GM18909 (cell line): Measurements from ENCODE around the gene FAM89B.
"Not testable (repeated sequence)": the region's sequence is repeated elsewhere in the genome, so short reads cannot be mapped to it uniquely, and the experiment has no call there.

Experiments
- ATAC-seq: cut with Tn5 transposase; IDR thresholded peaks from one replicate; pipeline ENCODE4 v1.9.1; 2021; ENCODE audit warnings: mild to moderate bottlenecking; ENCODE audit not compliant: unreplicated experiment, poor library complexity

FAM89B gene

DNA sequence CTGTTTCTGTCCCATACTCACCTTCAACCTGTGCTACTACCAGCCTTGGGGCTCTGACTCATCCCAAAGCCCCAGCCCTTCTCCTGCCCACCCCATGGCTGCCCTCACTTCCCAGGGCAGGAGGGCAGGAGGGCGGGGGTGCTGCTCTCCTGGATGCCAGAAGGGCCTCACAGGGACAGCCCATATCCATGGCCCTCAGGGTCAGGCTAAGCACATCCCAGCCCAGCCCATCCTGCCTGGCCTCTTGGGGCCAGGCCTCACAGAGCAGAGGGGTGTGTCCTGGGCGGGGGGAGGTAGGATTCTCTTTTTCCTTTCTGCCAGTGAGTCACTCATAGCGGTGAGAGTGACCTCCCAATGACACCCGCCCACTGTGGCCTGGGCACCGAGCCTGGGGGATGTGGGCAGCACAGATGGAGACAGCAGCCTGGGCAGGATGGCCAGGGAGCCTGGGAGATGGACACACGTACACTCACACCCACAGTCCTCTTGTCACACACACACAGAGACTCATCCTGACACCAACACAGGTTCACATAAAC, 16.6 kb upstream of the FAM89B start:
- no peak for ATAC-seq

DNA sequence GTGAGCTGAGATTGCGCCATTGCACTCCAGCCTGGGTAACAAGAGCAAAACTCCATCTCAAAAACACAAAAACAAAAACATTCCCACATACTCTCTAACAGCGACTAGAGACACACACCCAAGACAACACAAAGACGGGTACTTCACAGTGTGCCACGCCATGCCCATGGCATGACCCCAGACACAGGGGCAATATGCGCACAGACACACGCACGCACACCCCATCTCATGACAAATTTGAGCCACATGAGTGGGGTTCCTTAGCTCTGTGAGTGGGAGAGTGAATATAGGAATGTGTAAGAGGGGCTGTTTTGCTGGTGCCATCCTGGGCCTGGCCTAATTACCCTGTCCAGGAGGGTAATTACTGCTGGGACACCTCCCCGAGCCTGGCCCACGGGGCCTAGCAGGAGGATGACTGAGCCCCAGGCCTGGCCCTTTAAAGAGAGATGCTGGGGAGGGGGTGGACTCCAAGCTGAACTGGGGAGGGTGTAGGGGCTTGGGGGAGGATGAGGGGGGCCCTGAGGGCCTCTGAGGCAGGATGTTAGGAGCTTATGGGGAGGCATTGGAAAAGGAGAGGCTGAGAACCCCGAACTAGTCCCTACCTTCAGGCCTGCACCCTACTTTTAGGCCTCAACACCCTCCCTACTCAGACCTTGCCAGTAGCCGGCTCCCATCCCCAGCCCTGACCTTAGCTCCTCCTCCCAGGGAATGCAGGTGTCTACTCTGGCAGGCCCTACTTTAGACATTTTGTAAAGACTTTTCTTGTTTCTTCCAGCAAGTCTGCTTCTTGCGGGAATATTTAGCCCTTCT, 15.7 kb upstream of the FAM89B start:
- ATAC-seq: no peak

DNA sequence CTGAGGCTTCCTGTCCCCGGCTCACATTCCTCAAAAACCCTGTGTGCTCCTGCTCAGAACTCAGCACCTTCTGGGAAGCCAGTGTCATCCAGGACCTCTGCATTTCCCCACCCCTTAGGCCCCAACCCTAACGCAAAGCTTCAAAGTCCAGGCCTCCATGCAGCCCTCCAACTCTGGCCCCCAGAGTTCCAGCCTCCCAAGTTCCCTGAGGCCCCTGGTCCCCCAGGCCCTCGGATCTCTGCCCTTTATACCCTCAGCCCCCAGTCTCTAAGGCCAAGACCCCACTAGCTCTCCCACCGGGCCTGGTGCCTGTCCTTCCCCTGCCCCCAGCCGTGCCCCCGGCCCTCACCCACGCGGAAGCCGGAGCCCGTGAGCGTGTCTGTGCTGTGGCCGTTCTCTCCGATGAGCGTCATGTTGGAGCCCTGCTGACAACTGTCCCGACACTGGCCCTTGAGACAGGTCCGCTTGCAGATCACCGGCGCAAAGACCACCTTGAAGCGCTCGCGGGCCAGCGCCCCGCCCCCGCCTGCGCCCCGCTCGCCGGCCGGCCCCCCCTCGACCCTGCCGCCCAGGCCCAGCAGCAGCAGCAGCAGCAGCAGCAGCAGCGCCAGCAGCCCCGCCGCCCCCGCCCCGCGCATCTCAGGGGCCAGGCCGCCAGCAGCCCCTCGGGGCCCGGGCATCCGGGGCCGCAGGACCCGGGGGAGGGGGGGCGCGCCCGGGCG, 14.9 kb upstream of the FAM89B start:
- no peak for ATAC-seq

- no peak for ATAC-seq
These were observed 14.1 kb upstream of the FAM89B start, which contains the start of gene LTBP3 for GRCh38 chr11:65558002-65558929. TSS of gene LTBP3 (minus strand) at chr11:65558359. CDS start at chr11:65557959, 400 bp downstream.

- no peak for ATAC-seq
These were observed 13.3 kb upstream of the FAM89B start for GRCh38 chr11:65558930-65559509.

- ATAC-seq: no peak
These were observed 12.8 kb upstream of the FAM89B start for GRCh38 chr11:65559535-65559934.

DNA sequence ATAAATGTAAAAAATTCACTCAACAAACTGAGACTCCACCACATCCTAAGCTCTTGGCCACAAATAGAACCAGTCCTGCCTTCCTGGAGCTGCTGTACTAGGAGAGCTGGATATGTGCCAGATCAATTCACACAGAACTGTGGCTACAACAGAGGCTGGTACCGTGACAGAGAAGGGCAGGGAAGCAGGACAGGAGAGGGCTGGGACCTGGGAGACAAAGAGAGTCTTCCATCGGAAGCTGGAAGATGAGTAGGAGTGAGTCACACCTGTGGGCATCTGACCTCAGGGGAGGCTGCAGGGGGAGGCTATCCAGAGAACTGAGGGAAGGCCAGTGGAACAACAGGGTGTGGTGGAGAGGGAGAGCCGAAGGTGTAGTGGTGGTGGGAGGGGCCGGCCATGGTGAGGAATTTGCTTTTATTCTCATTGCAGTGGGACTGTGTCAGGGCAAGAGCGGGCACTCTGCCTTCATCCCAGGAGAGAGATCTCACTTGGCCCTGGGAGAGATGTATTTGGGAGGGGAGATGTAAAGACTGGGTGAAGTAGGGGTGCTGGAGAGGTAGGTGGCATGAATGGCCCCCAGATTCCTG, 12.3 kb upstream of the FAM89B start:
- no peak for ATAC-seq

- ATAC-seq: no peak
These were observed 11.6 kb upstream of the FAM89B start for GRCh38 chr11:65560555-65561418.

DNA sequence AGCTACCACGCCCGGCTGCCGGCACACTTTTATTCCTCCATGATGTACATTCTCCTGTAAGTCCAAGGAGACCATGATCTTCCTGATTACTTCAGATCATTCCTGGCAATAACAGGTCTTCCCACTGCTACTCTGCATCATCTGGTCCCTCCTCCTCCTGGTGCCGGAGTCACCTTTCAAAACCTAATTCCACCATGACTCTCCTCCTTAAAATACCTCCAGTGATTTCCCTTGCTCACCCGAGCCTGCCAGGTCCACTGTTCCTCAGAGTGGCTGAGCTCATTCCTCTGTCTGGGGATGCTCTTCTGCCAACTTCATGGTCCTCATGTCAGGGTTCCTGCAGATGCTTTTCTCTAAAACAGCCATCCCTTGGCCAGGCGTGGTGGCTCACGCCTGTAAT, 10.3 kb upstream of the FAM89B start:
- ATAC-seq: no peak

- no peak for ATAC-seq
These were observed 9.6 kb upstream of the FAM89B start for GRCh38 chr11:65562788-65563187.

DNA sequence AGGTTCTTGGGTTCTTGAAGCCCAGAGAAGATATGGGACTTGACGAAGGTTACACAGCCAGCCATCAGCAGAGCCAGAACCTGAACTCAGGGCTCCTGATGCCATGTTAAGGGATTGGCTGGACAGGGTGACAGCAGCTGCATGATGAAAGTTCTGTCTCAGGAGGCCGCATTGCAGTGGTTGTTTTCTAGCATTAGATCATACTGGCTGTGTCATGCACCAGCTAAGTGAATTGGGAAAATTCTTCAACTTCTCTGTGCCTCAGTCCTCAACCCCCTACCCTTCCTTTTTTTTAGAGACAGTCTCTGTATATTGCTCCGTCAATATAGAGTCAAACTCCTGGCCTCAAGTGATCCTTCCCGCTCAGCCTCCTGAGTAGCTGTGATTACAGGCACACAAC, 8.7 kb upstream of the FAM89B start:
- no peak for ATAC-seq

DNA sequence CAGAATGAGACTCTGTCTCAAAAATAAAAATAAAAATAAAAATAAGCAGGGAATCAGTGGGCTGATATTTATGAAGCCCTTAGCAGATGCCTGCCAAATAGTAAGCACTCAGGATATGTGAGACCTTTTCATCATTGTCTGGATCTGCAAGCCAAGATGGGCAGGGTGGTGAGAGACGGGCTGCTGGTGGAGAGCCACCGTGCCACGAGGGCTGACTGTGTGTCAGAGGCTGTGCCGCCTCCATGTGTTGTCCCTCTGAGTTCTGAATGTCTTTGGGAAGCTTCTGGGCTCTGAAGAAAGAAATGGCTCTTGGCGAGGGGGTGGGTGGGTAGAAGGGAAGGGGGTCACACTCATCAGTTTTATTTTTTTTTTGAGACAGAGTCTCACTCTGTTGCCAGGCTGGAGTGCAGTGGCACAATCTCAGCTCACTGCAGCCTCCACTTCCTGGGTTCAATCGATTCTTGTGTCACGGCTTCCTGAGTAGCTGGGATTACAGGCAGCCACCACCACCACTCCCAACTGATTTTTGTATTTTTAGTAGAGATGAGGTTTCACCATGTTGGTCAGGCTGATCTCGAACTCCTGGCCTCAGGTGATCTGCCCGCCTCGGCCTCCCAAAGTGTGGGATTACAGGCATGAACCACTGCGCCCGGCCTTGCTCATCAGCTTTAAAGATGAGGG, 7.3 kb upstream of the FAM89B start:
- not testable (repeated sequence) for ATAC-seq

DNA sequence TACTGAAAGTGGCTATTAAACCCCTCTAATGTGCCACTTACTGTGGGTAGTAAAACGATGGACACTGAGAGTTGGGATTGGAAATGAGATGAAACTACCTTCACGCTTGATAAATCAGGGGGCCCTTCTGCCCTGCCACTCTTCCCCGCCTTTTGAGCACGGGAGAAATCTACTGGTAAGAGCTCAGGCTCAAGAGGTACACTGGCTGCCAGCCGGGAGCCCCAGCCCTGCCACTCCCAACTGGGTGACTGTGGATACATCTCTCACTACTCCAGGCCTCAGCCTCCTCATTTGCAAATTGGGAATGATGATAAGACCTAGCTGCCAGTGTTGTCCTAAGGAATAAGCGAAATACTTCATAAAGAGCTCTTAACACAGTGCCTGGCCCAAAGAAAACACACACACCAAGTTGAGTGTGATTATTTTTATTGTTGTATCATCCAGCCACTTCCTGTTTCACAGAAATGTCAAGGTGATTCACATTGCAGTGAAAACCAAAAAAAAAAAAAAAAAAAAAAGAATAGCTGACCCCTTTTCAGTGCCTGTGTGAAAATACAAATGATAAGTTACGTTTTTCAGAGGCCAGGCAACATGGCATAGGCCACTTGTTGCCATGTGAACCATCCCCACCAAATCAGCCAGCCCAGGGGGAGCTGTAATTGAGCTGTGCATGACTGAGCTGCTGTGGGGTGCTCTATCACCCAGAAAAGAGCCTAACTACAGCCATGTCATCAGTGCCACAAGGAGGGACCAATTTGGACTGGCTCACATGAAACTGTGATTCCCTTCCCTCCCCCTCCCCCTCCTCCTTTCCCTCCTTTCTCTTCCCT, 6.5 kb upstream of the FAM89B start:
- no peak for ATAC-seq

- peak; percentile 2 for ATAC-seq
These were observed 3.0 kb upstream of the FAM89B start for GRCh38 chr11:65569164-65569972.

- ATAC-seq: peak; percentile 67
These were observed 2.1 kb upstream of the FAM89B start, which contains the start of gene ZNRD2 for GRCh38 chr11:65569973-65570918. TSS of gene ZNRD2 (plus strand) at chr11:65570477. CDS start at chr11:65570492, 15 bp downstream.
